Sigmoid colon (tissue), 7 donors: ENCODE data around the gene BIK. TPM values are rescaled to one million over a fixed set of nuclear protein-coding genes. Genes with fewer than 3 reads are reported as not detected.

ENCODE experiments used
- DNase-seq: peaks from one replicate; pipeline ENCODE4 v3.0.0-alpha.2; 2019
- H3K27ac ChIP-seq, 4 donors: fragments of 200-600 bp; sonication (generic); one replicate each; pipeline ENCODE4 v1.5.1; 2016 to 2019; ENCODE audit warnings: mild to moderate bottlenecking in 1 of 4
- H3K27me3 ChIP-seq, 3 donors: fragments of 200-600 bp; sonication (generic); one replicate each; pipeline ENCODE4 v1.5.1; 2019; ENCODE audit warnings: mild to moderate bottlenecking in 1 of 3
- H3K36me3 ChIP-seq, 4 donors: fragments of 200-600 bp; sonication (generic); one replicate each; pipeline ENCODE4 v1.5.1; 2016 to 2019
- H3K4me1 ChIP-seq, 4 donors: fragments of 200-600 bp; sonication (generic); one replicate each; pipeline ENCODE4 v1.5.1; 2017 to 2019
- H3K4me3 ChIP-seq, 4 donors: fragments of 200-600 bp; sonication (generic); one replicate each; pipeline ENCODE4 v1.5.1; 2017 to 2019; ENCODE audit warnings: mild to moderate bottlenecking in 2 of 4, moderate library complexity in 1 of 4
- H3K9me3 ChIP-seq, 4 donors: fragments of 200-600 bp in 3 of 4; sonication (generic) in 3 of 4; one replicate each; pipeline versions ENCODE4 v1.5.1 to v1.6.1; 2013 to 2019
- CTCF ChIP-seq, 4 experiments: fragments of 450-650 bp in 3 of 4; fragments of 200-600 bp in 1 of 4; IDR thresholded peaks; one replicate each; pipeline ENCODE4 v1.5.1; 2016 to 2019; ENCODE audit warnings: antibody characterized with exemption in 4 of 4, mild to moderate bottlenecking in 3 of 4, moderate library complexity in 2 of 4
- EP300 ChIP-seq, 4 donors: sonication (generic); formaldehyde crosslinking; IDR thresholded peaks; one replicate each; pipeline ENCODE4 v1.6.1; 2017; ENCODE audit warnings: antibody characterized with exemption in 4 of 4
- POLR2A ChIP-seq, 2 donors: fragments of 450-650 bp; IDR thresholded peaks; one replicate each; pipeline ENCODE4 v1.6.1; 2016; ENCODE audit warnings: antibody characterized with exemption in 2 of 2, mild to moderate bottlenecking in 2 of 2, moderate library complexity in 2 of 2
- POLR2AphosphoS5 ChIP-seq, 4 donors: sonication (generic); formaldehyde crosslinking; IDR thresholded peaks; one replicate each; pipeline ENCODE4 v1.6.1; 2017; ENCODE audit warnings: antibody characterized with exemption in 4 of 4
- WGBS, 2 donors: extraction: QIAGEN DNeasy Blood & Tissue Kit; methylation state at CpG; one replicate each; pipeline ENCODE4 v1.1.7; 2013; 5-methylcytosine and 5-hydroxymethylcytosine counted together
- intact Hi-C: fragments of 100-400 bp; cut with DNase I; formaldehyde crosslinking; loops from one replicate; pipeline ENCODE4 v1.15.1; 2023
- polyA plus RNA-seq, 3 donors: library from polyadenylated mRNA; stranded (reverse); fragments of 200-250 nt; gene quantifications; one replicate each; pipeline ENCODE4 v1.2.3, GENCODE V29; 2013
- total RNA-seq, 4 donors: library from RNA; depleted of rRNA; stranded (reverse); fragments of >200 nt; gene quantifications; one replicate each; pipeline ENCODE4 v1.1.0, GENCODE V29; 2016
- donor health status: healthy with polysubstance abuse.
- donor health status: Bipolar disorder and iron deficiency.
- donor health status: healthy.

Gene BIK
- total and polyA plus RNA-seq, 7 donors, result 29.6 to 39.1 (median 35.4) TPM; not detected in 4

GRCh38 chr22:43114958-43115357 is 4.4 kb downstream of the BIK start:
- 12 to 48% methylated on average over 5 of the region's 5 CpGs for WGBS, 2 donors
- intact Hi-C loops, result no loop called here
- peaks cover 0 to 19% (median 18%) of the 10 kb centered on the region in 4 donors for H3K4me1 ChIP-seq
- peaks cover 24 to 71% (median 54%) of the 10 kb centered on the region in 3 donors for H3K27me3 ChIP-seq
- no peaks in the 10 kb centered on the region for H3K9me3 ChIP-seq
- no peak for DNase-seq
- H3K36me3 ChIP-seq, result no peaks in the 10 kb centered on the region
- no peak overlapping the region for H3K27ac ChIP-seq
- no peak overlapping the region for H3K4me3 ChIP-seq
- TF ChIP-seq POLR2AphosphoS5 (IDR thresholded peaks at IDR 0.05), result no peak
- peak in 1 of 2 donors; percentile 13 for TF ChIP-seq POLR2A (IDR thresholded peaks at IDR 0.05)

GRCh38 chr22:43116932-43117331 is 6.4 kb downstream of the BIK start:
- H3K4me3 ChIP-seq, result no peak overlapping the region
- TF ChIP-seq POLR2A (IDR thresholded peaks at IDR 0.05), result no peak
- intact Hi-C loops, result no loop called here
- H3K36me3 ChIP-seq, result no peaks in the 10 kb centered on the region
- H3K9me3 ChIP-seq, result no peaks in the 10 kb centered on the region
- H3K27ac ChIP-seq, result no peak overlapping the region
- no peaks in the 10 kb centered on the region for H3K4me1 ChIP-seq
- H3K27me3 ChIP-seq, result peaks cover 12 to 52% (median 35%) of the 10 kb centered on the region in 3 donors
- WGBS, 2 donors, result 96 to 97% methylated on average over 7 of the region's 7 CpGs
- no peak for DNase-seq

GRCh38 chr22:43118024-43118849 is 7.7 kb downstream of the BIK start:
- Histone ChIP-seq H3K4me3 (no peak overlapping the region), H3K9me3 (no peaks in the 10 kb centered on the region), H3K4me1 (no peaks in the 10 kb centered on the region), H3K36me3 (no peaks in the 10 kb centered on the region), H3K27me3 (peaks cover 7 to 39% (median 22%) of the 10 kb centered on the region in 3 donors), H3K27ac (no peak overlapping the region)
- no peak for DNase-seq
- no peak for TF ChIP-seq POLR2AphosphoS5 (IDR thresholded peaks at IDR 0.05)
- intact Hi-C loops, result no loop called here
- 37 to 69% methylated on average over 21 of the region's 21 CpGs for WGBS, 2 donors

GRCh38 chr22:43118953-43119458 is 8.5 kb downstream of the BIK start:
- Histone ChIP-seq H3K4me1 (no peaks in the 10 kb centered on the region), H3K4me3 (no peak overlapping the region), H3K27ac (no peak overlapping the region), H3K27me3 (peaks cover 7 to 31% (median 14%) of the 10 kb centered on the region in 3 donors), H3K36me3 (no peaks in the 10 kb centered on the region), H3K9me3 (no peaks in the 10 kb centered on the region)
- TF ChIP-seq POLR2A (IDR thresholded peaks at IDR 0.05) (no peak), EP300 (IDR thresholded peaks at IDR 0.05) (no peak), POLR2AphosphoS5 (IDR thresholded peaks at IDR 0.05) (no peak)
- 9 to 45% methylated on average over 7 of the region's 7 CpGs for WGBS, 2 donors
- no peak for DNase-seq
- intact Hi-C loops, result no loop called here

GRCh38 chr22:43126501-43127165 is 16.1 kb downstream of the BIK start:
- intact Hi-C loops, result no loop called here
- H3K4me3 ChIP-seq, result no peak overlapping the region
- H3K4me1 ChIP-seq, result no peaks in the 10 kb centered on the region
- no peak for DNase-seq
- no peaks in the 10 kb centered on the region for H3K9me3 ChIP-seq
- no peaks in the 10 kb centered on the region for H3K27me3 ChIP-seq
- H3K36me3 ChIP-seq, result no peaks in the 10 kb centered on the region
- WGBS, 2 donors, result 24 to 60% methylated on average over 5 of the region's 5 CpGs
- no peak for TF ChIP-seq CTCF (IDR thresholded peaks at IDR 0.05)
- no peak for TF ChIP-seq POLR2AphosphoS5 (IDR thresholded peaks at IDR 0.05)
- no peak for TF ChIP-seq EP300 (IDR thresholded peaks at IDR 0.05)
- TF ChIP-seq POLR2A (IDR thresholded peaks at IDR 0.05), result no peak
- no peak overlapping the region for H3K27ac ChIP-seq

GRCh38 chr22:43127166-43127908 is 16.8 kb downstream of the BIK start:
- intact Hi-C loops, result no loop called here
- Histone ChIP-seq H3K9me3 (no peaks in the 10 kb centered on the region), H3K4me3 (no peak overlapping the region), H3K4me1 (no peaks in the 10 kb centered on the region), H3K36me3 (peaks cover 0 to 2% (median under 1%) of the 10 kb centered on the region in 4 donors), H3K27ac (no peak overlapping the region), H3K27me3 (no peaks in the 10 kb centered on the region)
- DNase-seq, result no peak
- 21 to 69% methylated on average over 17 of the region's 17 CpGs for WGBS, 2 donors
- TF ChIP-seq CTCF (IDR thresholded peaks at IDR 0.05) (no peak), POLR2AphosphoS5 (IDR thresholded peaks at IDR 0.05) (peak in 1 of 4 donors; percentile 33), POLR2A (IDR thresholded peaks at IDR 0.05) (peak in 1 of 2 donors; percentile 64)
